ENCODE results near the gene NRG2.

The NRG2 gene

DNA sequence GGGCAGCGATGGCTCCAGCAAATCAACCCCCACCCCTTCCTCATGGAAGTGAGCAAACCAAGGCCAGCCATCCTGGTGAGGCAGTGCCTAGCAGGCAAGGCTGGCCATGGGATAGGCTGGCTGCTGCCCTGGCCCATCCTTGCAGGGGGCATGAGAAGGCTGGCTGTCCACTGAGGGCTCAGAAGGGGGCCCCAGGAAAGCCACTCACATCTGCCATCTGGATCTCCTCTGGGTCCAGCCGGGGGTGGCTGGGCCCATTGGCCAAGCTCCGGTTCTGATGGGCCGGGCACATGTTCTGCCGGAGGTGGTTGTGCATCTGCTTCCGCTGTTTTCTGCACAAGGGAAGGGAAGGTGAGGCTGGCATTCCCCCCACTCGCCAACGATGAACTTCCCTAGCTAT, 190.4 kb downstream of the NRG2 start:
- DNase-seq: no peak

DNA sequence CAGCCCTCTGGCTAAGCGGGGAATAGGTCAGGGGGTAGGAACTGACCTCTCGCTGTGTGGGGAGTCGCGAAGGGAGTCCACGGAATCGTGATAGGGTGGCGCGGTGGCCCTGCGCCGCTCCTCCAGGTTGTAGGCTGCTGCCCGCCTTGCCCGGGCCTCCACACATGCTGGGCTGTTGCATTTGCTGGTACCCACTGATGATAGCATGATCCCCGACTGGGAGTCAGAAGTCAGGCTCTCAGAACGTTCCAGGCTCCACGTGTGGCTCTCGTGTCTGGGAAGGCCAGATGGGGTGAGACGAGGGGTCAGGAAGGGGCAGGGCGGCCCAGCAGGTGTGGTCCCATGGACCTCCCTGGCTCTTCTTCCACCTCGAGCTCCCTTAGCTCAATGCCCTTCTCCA, 191.5 kb downstream of the NRG2 start:
- no peak for DNase-seq

DNA sequence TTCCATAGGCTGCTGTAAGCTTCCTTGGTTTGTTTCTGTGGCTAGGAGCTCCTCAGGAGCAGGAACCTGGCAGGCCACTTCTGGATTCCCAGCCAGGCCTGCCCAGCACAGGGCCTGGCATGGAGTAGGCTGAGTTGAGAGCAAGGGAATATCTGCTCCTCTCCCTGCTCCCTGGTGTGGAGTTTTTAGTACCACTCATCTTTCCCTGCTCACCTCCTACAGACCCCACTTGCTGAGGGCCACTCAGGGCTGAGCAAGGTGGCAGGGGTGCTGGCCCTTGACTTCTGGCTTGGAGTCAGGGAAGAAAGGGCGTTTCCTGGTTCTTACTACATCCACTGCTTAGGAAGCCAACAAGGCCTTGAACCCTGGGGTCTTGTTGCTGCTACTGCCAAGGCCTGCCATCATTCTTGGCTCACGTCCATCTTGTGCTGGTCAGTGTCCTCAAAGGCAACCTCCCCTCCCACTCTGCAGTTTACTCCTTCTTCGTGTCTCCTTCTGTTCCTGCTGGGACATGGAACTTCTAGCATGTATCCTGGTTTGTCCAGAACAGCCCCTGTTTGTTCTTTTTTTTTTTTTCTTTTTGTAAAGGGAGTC, 192.6 kb downstream of the NRG2 start:
- DNase-seq: no peak

- DNase-seq: no peak
Measured at GRCh38 chr5:139849942-139850341, 193.2 kb downstream of the NRG2 start.

DNA sequence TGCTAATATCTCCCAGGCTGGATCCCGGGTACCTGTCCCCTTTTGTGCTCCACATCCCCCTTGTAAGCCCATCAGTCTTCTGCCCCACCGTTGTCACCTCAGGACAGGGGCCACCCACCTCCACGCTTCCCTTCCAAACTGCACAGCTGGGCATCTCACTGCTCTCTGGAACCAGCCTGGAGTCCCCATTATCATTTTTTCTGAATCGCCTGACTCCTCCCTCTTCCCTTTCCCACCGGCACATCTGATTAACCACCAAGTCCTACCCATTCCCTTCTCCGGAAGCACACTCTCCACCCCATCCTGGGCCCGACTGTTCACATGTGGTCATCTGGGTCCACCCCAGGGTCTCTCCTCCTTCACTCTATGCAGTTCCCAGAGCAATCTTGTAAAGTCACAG, 193.6 kb downstream of the NRG2 start:
- DNase-seq: no peak

- DNase-seq: no peak
Measured at GRCh38 chr5:139848508-139849100, 194.5 kb downstream of the NRG2 start.

GRCh38 chr5:139847790-139848507, 195.2 kb downstream of the NRG2 start:
- DNase-seq: no peak

DNA sequence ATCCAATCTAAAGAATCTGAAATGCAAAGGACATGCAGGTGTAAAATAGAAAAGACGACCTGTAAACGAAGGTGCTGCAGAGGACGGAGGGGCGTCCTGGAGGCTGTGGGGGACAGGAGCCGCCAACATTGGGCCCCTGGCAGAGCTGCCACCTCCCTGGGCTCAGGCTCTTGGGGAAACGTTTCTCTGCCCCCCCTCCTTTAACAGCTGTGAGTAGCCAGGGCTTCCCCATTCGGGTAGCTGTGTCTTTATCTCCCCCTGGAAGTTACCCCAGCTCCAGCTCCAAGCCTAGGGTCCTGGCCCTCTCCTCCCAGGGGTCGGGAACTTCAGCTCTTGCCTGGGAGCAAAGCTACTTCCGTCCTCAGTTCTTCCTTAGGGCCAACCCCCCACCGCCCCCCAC, 196.0 kb downstream of the NRG2 start:
- no peak for DNase-seq

DNA sequence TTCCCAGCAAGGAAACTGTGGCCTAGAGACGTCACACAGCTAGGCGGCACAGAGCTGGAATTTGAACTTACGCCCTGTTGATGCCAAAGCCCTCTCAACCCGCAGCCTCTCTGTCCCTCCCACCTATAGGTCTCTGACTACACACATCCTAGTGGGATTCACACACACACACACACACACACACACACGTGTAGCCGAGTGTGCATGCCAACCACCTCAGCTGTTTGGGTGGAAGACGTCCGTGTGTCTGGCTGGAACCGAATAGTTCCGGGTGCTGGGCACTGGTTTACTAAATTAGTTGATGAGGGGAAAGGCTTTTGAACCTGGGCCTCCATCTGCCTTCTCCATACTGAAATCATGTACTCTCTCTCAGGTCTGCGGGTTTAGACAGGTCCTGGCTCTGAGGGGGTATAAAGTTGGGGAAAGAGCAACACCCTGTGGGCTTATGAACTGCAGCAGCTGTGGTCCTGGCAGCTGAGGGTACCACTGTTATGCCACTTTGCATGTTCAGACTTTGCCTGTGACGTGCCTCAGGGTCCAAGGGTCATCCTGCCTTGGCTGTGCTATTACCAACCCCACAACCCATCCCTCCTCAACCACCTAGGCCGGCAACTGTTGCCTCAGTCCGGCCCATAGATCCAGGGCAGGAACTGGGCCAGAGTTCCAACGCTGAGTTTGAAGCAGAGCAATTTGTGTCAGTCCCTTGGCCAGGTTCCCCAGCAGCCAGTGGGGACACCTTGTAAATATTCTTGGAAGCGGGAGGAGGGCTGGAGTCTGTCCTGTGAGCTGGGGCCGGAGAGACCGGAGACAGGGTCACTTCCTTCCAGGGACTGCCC, 197.0 kb downstream of the NRG2 start:
- DNase-seq: no peak

GRCh38 chr5:139844472-139845145, 198.5 kb downstream of the NRG2 start:
- DNase-seq: no peak

DNA sequence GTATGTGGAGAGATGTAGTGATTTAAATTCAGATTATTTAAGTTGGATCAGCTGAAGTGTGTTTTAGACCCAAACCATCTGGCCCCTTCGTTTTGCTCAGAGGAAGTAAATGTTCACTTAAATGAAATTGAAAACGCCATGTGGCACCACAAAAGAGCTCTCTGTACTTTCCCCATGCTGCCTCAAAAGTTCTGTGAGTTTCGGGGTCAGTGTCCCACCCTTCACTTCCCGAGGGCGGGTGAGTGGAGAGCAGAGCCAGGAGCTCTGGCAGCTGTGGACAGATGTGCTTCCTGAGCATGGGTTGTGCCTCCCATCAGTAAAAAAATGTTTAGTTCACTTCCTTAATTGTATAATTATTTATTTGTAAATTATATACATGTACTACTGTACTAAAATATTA, 199.1 kb downstream of the NRG2 start:
- DNase-seq: no peak

DNA sequence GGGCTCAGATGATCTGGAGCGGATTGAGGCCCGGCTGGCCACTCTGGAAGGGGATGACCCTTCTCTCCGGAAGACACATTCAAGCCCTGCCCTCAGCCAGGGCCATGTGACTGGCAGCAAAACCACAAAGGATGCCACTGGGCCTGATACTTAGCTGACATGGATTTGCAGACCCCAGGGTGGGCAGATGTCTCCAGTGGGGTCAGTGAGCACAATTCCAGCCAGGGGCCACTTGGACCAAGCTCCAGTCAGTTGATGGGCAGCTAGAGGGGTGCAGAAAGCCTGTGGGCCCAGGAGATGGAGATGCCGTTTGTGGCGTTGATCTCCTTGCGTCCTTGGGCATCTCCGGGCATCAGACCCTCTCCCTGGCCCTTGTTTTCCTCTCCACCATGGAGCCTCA, 200.8 kb downstream of the NRG2 start:
- no peak for DNase-seq

- no peak for DNase-seq
Measured at GRCh38 chr5:139841549-139841948, 201.6 kb downstream of the NRG2 start.

DNA sequence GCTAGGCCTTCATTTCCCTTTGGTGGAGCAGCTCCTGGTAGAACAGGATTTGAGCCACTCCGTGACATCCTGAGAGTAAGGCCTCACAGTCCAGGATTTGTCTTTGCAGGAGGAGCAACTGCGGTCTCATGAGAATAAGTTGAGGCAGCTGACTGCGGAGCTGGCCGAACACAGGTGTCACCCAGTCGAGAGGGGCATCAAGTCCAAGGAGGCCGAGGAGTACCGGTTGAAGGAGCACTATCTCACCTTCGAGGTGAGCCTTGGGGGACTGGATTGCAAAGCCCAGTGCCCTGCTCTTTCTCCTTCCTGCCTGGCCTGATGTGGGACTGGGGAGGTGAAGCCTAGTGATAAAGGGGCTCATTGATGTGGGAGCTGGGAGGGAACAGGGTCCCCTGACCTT, 203.2 kb downstream of the NRG2 start:
- no peak for DNase-seq

DNA sequence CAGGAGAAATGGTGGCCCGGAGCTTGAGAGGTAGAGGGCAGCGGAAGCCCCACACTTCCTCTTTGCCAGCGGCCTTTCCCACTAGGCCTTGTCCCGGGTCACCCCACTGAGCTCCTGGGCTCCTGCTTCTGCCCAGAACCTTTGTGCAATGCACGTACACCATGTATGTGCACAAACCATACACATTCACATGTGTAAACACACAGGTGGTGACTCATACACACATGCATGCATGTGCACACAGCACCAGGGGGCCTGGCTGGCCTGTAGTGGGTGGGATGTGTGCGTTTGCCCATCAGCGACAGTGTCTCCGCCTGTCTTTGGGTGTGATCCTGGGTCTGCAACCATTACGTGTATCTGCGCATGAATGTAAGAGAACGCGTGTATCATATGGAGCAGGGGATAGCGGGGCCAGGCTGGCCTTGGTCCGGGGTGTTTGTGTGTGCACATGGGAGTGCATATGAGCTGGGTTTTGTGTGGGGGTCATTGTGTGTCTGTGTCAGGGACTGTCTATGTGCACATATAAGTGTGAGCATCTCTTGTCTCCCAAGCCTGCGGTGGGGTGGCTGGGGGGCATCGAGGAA, 203.8 kb downstream of the NRG2 start:
- DNase-seq: no peak

GRCh38 chr5:139838381-139839197, 204.5 kb downstream of the NRG2 start:
- DNase-seq: no peak

- no peak for DNase-seq
Measured at GRCh38 chr5:139837711-139838380, 205.3 kb downstream of the NRG2 start.

GRCh38 chr5:139836469-139837208, 206.5 kb downstream of the NRG2 start:
- no peak for DNase-seq

- no peak for DNase-seq
Measured at GRCh38 chr5:139835656-139836055, 207.4 kb downstream of the NRG2 start.

DNA sequence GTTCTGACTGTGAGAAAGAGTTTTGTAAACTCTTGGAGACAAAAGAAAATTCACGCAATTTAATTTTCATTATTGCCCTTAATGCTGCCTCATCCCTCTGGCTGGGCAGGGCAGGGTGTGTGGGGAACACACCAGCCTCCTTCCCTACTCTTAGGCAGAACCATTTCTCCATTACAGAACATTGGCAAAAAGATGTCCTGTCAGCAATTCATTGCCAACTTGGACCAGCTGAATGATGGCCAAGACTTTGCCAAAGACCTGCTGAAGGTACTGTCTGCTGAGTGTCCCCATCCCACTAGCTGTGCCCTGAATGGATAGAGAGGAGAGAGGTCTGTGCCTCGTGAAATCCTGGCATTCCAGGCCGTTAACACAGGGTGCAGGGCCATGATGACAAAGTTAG, 209.6 kb downstream of the NRG2 start:
- no peak for DNase-seq
